DOHH2 (cell line): ENCODE data around the gene CCRL2.

Source experiments
- CTCF ChIP-seq: fragments of 200-600 bp; sonication (generic); IDR thresholded peaks from one replicate; pipeline ENCODE4 v1.5.1; 2014; ENCODE audit warnings: antibody characterized with exemption, mild to moderate bottlenecking, low read depth, low read length; ENCODE audit not compliant: poor library complexity, severe bottlenecking
- EZH2phosphoT487 ChIP-seq: fragments of 200-600 bp; sonication (generic); IDR thresholded peaks from 2 replicates; pipeline ENCODE4 v1.6.1; 2017; ENCODE audit warnings: borderline replicate concordance, mild to moderate bottlenecking, antibody characterized with exemption, low read length, moderate library complexity, mixed read lengths

DNA sequence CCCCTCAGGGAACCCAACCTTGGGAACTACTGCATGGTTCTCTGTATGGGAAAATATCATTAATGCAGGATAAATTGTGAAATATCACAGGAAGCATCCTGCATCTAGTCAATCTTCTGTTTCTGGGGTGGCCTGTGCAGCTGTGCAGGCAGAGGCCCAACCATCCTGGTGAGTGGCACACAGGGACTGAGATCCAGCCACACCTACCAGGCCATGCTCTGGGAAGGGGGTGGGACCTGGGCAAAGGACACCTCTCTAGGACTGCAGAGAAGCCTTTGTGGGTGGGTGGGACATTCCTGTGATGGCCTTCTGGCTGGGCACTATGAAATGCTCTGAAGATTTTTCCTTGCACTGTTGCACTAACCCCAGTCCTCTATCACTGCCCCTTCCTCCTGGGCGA lies 26.8 kb downstream of the CCRL2 start:
- TF ChIP-seq CTCF = no peak
- no peak for TF ChIP-seq EZH2phosphoT487
